HEK293 (cell line): Measurements from ENCODE around the gene PLOD3.

ENCODE experiments used
- GLIS1 ChIP-seq: fragments of 450-650 bp; formaldehyde crosslinking; IDR thresholded peaks from 2 replicates; pipeline ENCODE4 v1.5.1; 2016; ENCODE audit warnings: missing biosample characterization, missing genetic modification characterization
- GLIS2 ChIP-seq: fragments of 450-650 bp; formaldehyde crosslinking; IDR thresholded peaks from 2 replicates; pipeline ENCODE4 v1.5.1; 2016; ENCODE audit warnings: missing biosample characterization, missing genetic modification characterization
- HIC1 ChIP-seq: fragments of 450-650 bp; formaldehyde crosslinking; IDR thresholded peaks from 2 replicates; pipeline ENCODE4 v1.5.1; 2016; ENCODE audit warnings: missing biosample characterization, missing genetic modification characterization
- HOXD13 ChIP-seq: sonication (generic); formaldehyde crosslinking; IDR thresholded peaks from 2 replicates; pipeline ENCODE4 v1.8.0; 2022; ENCODE audit warnings: missing genetic modification reagents, borderline replicate concordance
- IKZF3 ChIP-seq: fragments of 450-650 bp; IDR thresholded peaks from 2 replicates; pipeline ENCODE4 v1.5.0; 2018; ENCODE audit warnings: missing biosample characterization, mild to moderate bottlenecking, missing genetic modification characterization, moderate library complexity
- KLF17 ChIP-seq: fragments of 450-650 bp; formaldehyde crosslinking; IDR thresholded peaks from 2 replicates; pipeline ENCODE4 v1.5.1; 2016; ENCODE audit warnings: missing biosample characterization, missing genetic modification characterization
- PATZ1 ChIP-seq: fragments of 450-650 bp; formaldehyde crosslinking; IDR thresholded peaks from 2 replicates; pipeline ENCODE4 v1.5.1; 2016; ENCODE audit warnings: missing biosample characterization, missing genetic modification characterization
- PRDM10 ChIP-seq: fragments of 450-650 bp; formaldehyde crosslinking; IDR thresholded peaks from 2 replicates; pipeline ENCODE4 v1.5.1; 2016; ENCODE audit warnings: missing biosample characterization, missing genetic modification characterization
- REPIN1 ChIP-seq: fragments of 450-650 bp; formaldehyde crosslinking; IDR thresholded peaks from 2 replicates; pipeline ENCODE4 v1.5.1; 2017; ENCODE audit warnings: missing biosample characterization, missing genetic modification characterization, low read depth
- SP2 ChIP-seq: fragments of 450-650 bp; formaldehyde crosslinking; IDR thresholded peaks from 2 replicates; pipeline ENCODE4 v1.5.1; 2016; ENCODE audit warnings: missing biosample characterization, missing genetic modification characterization
- SP7 ChIP-seq: fragments of 450-650 bp; formaldehyde crosslinking; IDR thresholded peaks from 2 replicates; pipeline ENCODE4 v1.5.1; 2016; ENCODE audit warnings: missing biosample characterization, missing genetic modification characterization
- ZBTB48 ChIP-seq: fragments of 450-650 bp; formaldehyde crosslinking; IDR thresholded peaks from 2 replicates; pipeline ENCODE4 v1.5.1; 2016; ENCODE audit warnings: missing biosample characterization, missing genetic modification characterization
- ZFHX2 ChIP-seq: fragments of 450-650 bp; formaldehyde crosslinking; conservative IDR thresholded peaks from 2 replicates; pipeline ENCODE4 v1.5.1; 2016; ENCODE audit warnings: missing biosample characterization, missing genetic modification characterization
- ZNF214 ChIP-seq: fragments of 450-650 bp; formaldehyde crosslinking; IDR thresholded peaks from 2 replicates; pipeline ENCODE4 v1.5.1; 2017; ENCODE audit warnings: missing biosample characterization, mild to moderate bottlenecking, missing genetic modification characterization, borderline replicate concordance
- ZNF335 ChIP-seq: fragments of 450-650 bp; formaldehyde crosslinking; conservative IDR thresholded peaks from 2 replicates; pipeline ENCODE4 v1.5.1; 2016; ENCODE audit warnings: missing biosample characterization, missing genetic modification characterization
- ZNF398 ChIP-seq: fragments of 450-650 bp; formaldehyde crosslinking; IDR thresholded peaks from 2 replicates; pipeline ENCODE4 v1.5.1; 2017; ENCODE audit warnings: missing biosample characterization, missing genetic modification characterization

The PLOD3 gene

GRCh38 chr7:101165958-101166647, 51.3 kb downstream of the PLOD3 start (continued):
- TF ChIP-seq REPIN1 (tag by site-specific recombination) (no peak), IKZF3 (0 out of 2 replicates have a peak, but pooled peaks have one; percentile 29), SP2 (tag by site-specific recombination) (no peak), HIC1 (tag by site-specific recombination) (peak; percentile 90), KLF17 (tag by site-specific recombination) (peak; percentile 69; the same call in 1 of the 2 replicates), PRDM10 (peak; percentile 87), ZBTB48 (0 out of 2 replicates have a peak, but pooled peaks have one; percentile 15), ZFHX2 (tag by site-specific recombination) (0 out of 2 replicates have a peak, but pooled peaks have one; percentile 15), GLIS1 (tag by site-specific recombination) (peak; percentile 91), GLIS2 (tag by site-specific recombination) (peak; percentile 94), ZNF335 (tag by site-specific recombination) (peak; percentile 58), HOXD13 (CRISPR knock-in tag) (no peak), PATZ1 (tag by site-specific recombination) (peak; percentile 59), SP7 (tag by site-specific recombination) (0 out of 2 replicates have a peak, but pooled peaks have one; percentile 28), ZNF398 (tag by site-specific recombination) (peak; percentile 52), ZNF214 (tag by site-specific recombination) (no peak)
